MCF 10A (cell line): ENCODE measurements around the gene RALGPS1. TPM values are rescaled to one million over a fixed set of nuclear protein-coding genes. Genes with fewer than 3 reads are reported as not detected.

Experiments used
- BruUV-seq: library from RNA; stranded (reverse); fragments of 400-500 nt; replicated peaks from 2 replicates; lab custom pipeline; 2021; lab: Mats Ljungman, UMichigan
- CTCF ChIA-PET: fragments of 300-600 bp; sonication (Branson Sonifier 250); formaldehyde crosslinking; extraction: SDS; loops from one replicate; lab custom pipeline; 2021; ENCODE audit warnings: antibody characterized with exemption, inconsistent platforms; lab: Yijun Ruan, JAX
- POLR2A ChIA-PET: fragments of 300-600, 350-650 bp; sonication (Branson Sonifier 250); formaldehyde crosslinking; extraction: SDS; loops from one replicate; lab custom pipeline; 2020; ENCODE audit warnings: antibody characterized with exemption, inconsistent platforms; lab: Yijun Ruan, JAX
- DNase-seq: peaks from one replicate; pipeline ENCODE4 v3.0.0-alpha.2; 2018; ENCODE audit not compliant: unreplicated experiment
- H3K27ac Mint-ChIP-seq: one replicate; pipeline ENCODE4 v1.8.0; 2022; ENCODE audit warnings: mild to moderate bottlenecking, low read depth, mixed read lengths; ENCODE audit not compliant: unreplicated experiment
- H3K27me3 Mint-ChIP-seq: one replicate; pipeline ENCODE4 v1.8.0; 2022; ENCODE audit warnings: mixed read lengths; ENCODE audit not compliant: insufficient read depth, unreplicated experiment
- H3K36me3 Mint-ChIP-seq: one replicate; pipeline ENCODE4 v1.8.0; 2022; ENCODE audit warnings: mild to moderate bottlenecking, moderate library complexity, mixed read lengths; ENCODE audit not compliant: insufficient read depth, unreplicated experiment
- H3K4me1 Mint-ChIP-seq: one replicate; pipeline ENCODE4 v1.8.0; 2022; ENCODE audit warnings: mixed read lengths; ENCODE audit not compliant: insufficient read depth, unreplicated experiment
- H3K4me3 Mint-ChIP-seq: one replicate; pipeline ENCODE4 v1.8.0; 2022; ENCODE audit warnings: mild to moderate bottlenecking, moderate library complexity, mixed read lengths; ENCODE audit not compliant: unreplicated experiment
- H3K9me3 Mint-ChIP-seq: one replicate; pipeline ENCODE4 v1.8.0; 2022; ENCODE audit warnings: mixed read lengths; ENCODE audit not compliant: unreplicated experiment
- intact Hi-C: fragments of 100-400 bp; cut with micrococcal nuclease; formaldehyde crosslinking; loops from 2 replicates; pipeline ENCODE4 v1.14.1; 2022
- total RNA-seq: library from RNA; stranded (reverse); gene quantifications from 2 replicates; pipeline ENCODE4 v1.2.3, GENCODE V29; 2022
- TF ChIP-seq, protein P1 (sequence below): fragments of 200-600 bp; IDR thresholded peaks from one replicate; pipeline ENCODE4 v1.8.0; 2022; ENCODE audit warnings: antibody characterized with exemption, mild to moderate bottlenecking; ENCODE audit not compliant: unreplicated experiment

Gene RALGPS1
- total RNA-seq, 1 experiment from 2014 or later = 2.4 TPM

DNA sequence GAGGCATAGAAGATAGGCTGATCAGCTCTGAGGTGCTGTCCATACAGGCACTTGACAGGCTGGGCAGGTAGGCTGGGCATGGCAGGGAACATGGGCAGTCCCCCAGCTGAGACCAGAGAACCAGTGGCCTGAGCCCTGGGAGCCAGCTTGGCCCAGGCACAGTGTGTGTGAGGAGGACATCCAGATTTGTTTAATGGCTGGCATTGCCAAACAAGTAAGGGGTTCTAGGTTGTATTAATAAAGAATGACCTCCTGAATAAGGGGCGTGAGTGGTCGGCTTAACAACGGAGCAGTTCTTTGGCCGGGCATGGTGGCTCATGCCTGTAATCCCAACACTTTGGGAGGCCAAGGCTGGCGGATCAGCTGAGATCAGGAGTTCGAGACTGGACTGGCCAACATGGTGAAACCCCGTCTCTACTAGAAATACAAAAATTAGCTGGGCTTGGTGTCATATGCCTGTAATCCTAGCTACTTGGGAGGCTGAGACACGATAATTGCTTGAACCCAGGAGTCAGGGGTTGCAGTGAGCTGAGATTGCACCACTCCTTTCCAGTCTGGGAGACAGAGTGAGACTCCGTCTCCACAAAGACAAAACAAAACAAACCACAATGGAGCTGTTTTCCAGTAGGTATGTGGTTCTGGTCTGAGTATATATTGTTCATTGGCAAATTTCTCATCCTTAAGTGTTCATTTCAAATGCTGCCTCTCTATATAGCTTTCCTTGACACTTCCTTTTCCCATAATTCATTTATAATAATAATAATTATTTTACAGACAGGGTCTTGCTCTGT is 151.7 kb downstream of the RALGPS1 start:
- TF ChIP-seq, protein P1, sequence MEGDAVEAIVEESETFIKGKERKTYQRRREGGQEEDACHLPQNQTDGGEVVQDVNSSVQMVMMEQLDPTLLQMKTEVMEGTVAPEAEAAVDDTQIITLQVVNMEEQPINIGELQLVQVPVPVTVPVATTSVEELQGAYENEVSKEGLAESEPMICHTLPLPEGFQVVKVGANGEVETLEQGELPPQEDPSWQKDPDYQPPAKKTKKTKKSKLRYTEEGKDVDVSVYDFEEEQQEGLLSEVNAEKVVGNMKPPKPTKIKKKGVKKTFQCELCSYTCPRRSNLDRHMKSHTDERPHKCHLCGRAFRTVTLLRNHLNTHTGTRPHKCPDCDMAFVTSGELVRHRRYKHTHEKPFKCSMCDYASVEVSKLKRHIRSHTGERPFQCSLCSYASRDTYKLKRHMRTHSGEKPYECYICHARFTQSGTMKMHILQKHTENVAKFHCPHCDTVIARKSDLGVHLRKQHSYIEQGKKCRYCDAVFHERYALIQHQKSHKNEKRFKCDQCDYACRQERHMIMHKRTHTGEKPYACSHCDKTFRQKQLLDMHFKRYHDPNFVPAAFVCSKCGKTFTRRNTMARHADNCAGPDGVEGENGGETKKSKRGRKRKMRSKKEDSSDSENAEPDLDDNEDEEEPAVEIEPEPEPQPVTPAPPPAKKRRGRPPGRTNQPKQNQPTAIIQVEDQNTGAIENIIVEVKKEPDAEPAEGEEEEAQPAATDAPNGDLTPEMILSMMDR = no peak
- no TSS peak for BruUV-seq
- H3K27ac Mint-ChIP-seq = no peak overlapping the region

DNA sequence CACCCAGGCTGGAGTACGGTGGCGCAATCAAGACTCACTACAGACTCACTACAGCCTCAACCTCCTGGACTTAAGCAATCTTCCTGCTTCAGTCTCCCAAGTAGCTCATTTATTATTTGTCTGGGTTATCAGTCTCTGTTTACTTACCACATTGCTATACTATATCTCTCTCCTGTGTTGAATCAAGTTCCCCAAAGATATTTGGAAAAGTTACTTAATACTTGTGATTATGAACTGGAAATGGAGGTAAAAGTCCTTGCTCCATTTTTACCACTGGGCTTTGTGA is 152.2 kb downstream of the RALGPS1 start:
- TF ChIP-seq, protein P1 = no peak
- H3K36me3 Mint-ChIP-seq = no peaks in the 10 kb centered on the region
- no TSS peak for BruUV-seq
- DNase-seq = peak; percentile 58
- intact Hi-C loops = no loop called here
- no peaks in the 10 kb centered on the region for H3K4me1 Mint-ChIP-seq
- ChIA-PET POLR2A (no interaction called here), CTCF (interaction anchor here (1.5 kb wide), 1 partner anchor 101 kb away, joined by 3 read pairs; no protein-coding TSS in a partner anchor)
- no peaks in the 10 kb centered on the region for H3K27me3 Mint-ChIP-seq
- H3K9me3 Mint-ChIP-seq = peaks cover 5% of the 10 kb centered on the region
- H3K27ac Mint-ChIP-seq = no peak overlapping the region
- H3K4me3 Mint-ChIP-seq = no peak overlapping the region

More for the DNA sequence above, 151.7 kb downstream of the RALGPS1 start:
- Mint-ChIP-seq H3K27me3 (no peaks in the 10 kb centered on the region), H3K36me3 (no peaks in the 10 kb centered on the region), H3K9me3 (no peaks in the 10 kb centered on the region), H3K4me3 (no peak overlapping the region), H3K4me1 (no peaks in the 10 kb centered on the region)
- intact Hi-C loops = no loop called here
- ChIA-PET CTCF (interaction anchor here (1.5 kb wide), 1 partner anchor 101 kb away, joined by 3 read pairs; no protein-coding TSS in a partner anchor), POLR2A (no interaction called here)
- DNase-seq = peak; percentile 12

DNA sequence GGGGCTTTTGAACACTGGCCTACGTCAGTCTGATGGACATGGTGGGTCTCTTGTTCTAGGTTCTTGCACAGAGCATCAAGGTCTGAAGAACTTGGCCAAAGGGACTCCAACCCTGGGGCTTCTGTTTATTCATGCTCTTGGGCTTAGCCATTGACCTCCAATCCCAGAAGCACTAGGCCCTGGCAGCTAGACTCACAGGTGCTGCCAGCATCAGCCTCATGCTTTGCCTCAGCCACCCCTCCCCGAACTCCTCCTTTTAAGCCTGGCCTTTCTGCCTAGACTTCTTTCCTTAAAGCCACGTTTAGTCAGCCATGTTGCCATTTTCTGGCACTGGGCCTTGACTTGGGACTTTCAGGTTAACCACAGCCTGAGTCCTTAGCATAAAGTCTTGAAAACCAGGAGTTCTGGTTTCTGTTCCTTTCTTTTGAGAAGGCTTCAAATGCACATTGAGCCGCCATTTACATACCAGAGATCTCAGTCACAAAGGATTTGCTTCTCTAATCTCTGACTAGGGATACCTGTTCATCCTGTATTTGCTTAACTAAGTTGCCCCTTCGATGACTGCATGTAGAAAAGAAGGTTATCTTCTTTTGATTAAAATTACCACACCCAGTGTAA is 153.1 kb downstream of the RALGPS1 start:
- POLR2A ChIA-PET = no interaction called here
- Mint-ChIP-seq H3K36me3 (no peaks in the 10 kb centered on the region), H3K9me3 (peaks cover 5% of the 10 kb centered on the region), H3K27ac (no peak overlapping the region), H3K4me3 (no peak overlapping the region), H3K4me1 (no peaks in the 10 kb centered on the region), H3K27me3 (no peaks in the 10 kb centered on the region)
- BruUV-seq = no TSS peak
- intact Hi-C loops = no loop called here
- TF ChIP-seq, protein P1 = no peak
- CTCF ChIA-PET = interaction anchor here (0.6 kb wide), 1 partner anchor 638 kb away, joined by 3 read pairs; no protein-coding TSS in a partner anchor
- no peak for DNase-seq
